GM12878 (cell line): Measurements from ENCODE around the gene GUCY1A2. TPM values are rescaled to one million over a fixed set of nuclear protein-coding genes. Genes with fewer than 3 reads are reported as not detected.

Source experiments
- ATAC-seq: fragments of 200-7000 bp; cut with Tn5 transposase; 3 replicates; pipeline ENCODE4 v1.9.1; 2020; ENCODE audit warnings: mild to moderate bottlenecking, moderate library complexity
- BruUV-seq: library from RNA; stranded (reverse); fragments of 400-500 nt; replicated peaks from 2 replicates; lab custom pipeline; 2021; lab: Mats Ljungman, UMichigan
- CTCF ChIA-PET: fragments of 300-600 bp; sonication (Branson Sonifier 250); formaldehyde crosslinking; extraction: SDS; loops from one replicate; lab custom pipeline; 2021; ENCODE audit warnings: inconsistent platforms; lab: Yijun Ruan, JAX
- POLR2A ChIA-PET: fragments of 350-600 bp; formaldehyde crosslinking; extraction: SDS; loops from one replicate; lab custom pipeline; 2021; ENCODE audit warnings: inconsistent platforms; lab: Charles Lee
- RAD21 ChIA-PET: fragments of 300-600 bp; sonication (Branson Sonifier 250); formaldehyde crosslinking; loops from one replicate; lab custom pipeline; 2023; ENCODE audit warnings: antibody characterized with exemption; ENCODE audit not compliant: unreplicated experiment; lab: Charles Lee
- SMC1A ChIA-PET: fragments of 300-600 bp; sonication (Branson Sonifier 250); formaldehyde crosslinking; loops from one replicate; lab custom pipeline; 2023; ENCODE audit not compliant: unreplicated experiment, uncharacterized antibody; lab: Charles Lee
- DNase-seq: peaks from one replicate; pipeline ENCODE4 v3.0.0-alpha.2; 2011; ENCODE audit warnings: low read depth, low spot score
- FAIRE-seq: peaks from 3 replicates; lab custom pipeline; 2011; peaks lifted over from hg19 to GRCh38; lab: Jason Lieb, UNC
- H2AFZ ChIP-seq: 2 replicates; pipeline ENCODE4 v1.6.0; 2011; ENCODE audit warnings: low read depth, low read length, control low read depth; ENCODE audit not compliant: control insufficient read depth
- H3K27ac ChIP-seq: 2 replicates; pipeline ENCODE4 v1.5.1; 2011; ENCODE audit warnings: control low read depth; ENCODE audit not compliant: control insufficient read depth, insufficient read depth
- H3K27me3 ChIP-seq, 2 experiments: replicated peaks in 1 of 2; 2 replicates each; pipeline versions ENCODE4 v1.6.0 to v1.6.1; 2011; ENCODE audit warnings: low read length in 1 of 2; ENCODE audit not compliant: control insufficient read depth in 2 of 2, insufficient read depth in 2 of 2
- H3K36me3 ChIP-seq, 2 experiments: 2 replicates each; pipeline ENCODE4 v1.5.1; 2011; ENCODE audit warnings: low read length in 1 of 2; ENCODE audit not compliant: control insufficient read depth in 2 of 2, insufficient read depth in 2 of 2
- H3K4me1 ChIP-seq: 2 replicates; pipeline ENCODE4 v1.6.1; 2011; ENCODE audit warnings: mild to moderate bottlenecking, low read length, moderate library complexity, mixed read lengths; ENCODE audit not compliant: control insufficient read depth, insufficient read depth
- H3K4me2 ChIP-seq: 2 replicates; pipeline ENCODE4 v1.6.0; 2011; ENCODE audit warnings: control low read depth; ENCODE audit not compliant: control insufficient read depth, insufficient read depth
- H3K4me3 ChIP-seq: fragments of 200-600 bp; sonication (generic); 2 replicates; pipeline ENCODE4 v1.5.1; 2016
- H3K79me2 ChIP-seq: 2 replicates; pipeline ENCODE4 v1.6.0; 2011; ENCODE audit warnings: low read length; ENCODE audit not compliant: control insufficient read depth, insufficient read depth
- H3K9ac ChIP-seq: 2 replicates; pipeline ENCODE4 v1.8.0; 2011; ENCODE audit warnings: low read length, control low read depth, mixed read lengths; ENCODE audit not compliant: control insufficient read depth, insufficient read depth
- H3K9me3 ChIP-seq: replicated peaks from 3 replicates; pipeline ENCODE4 v1.5.1; 2011; ENCODE audit warnings: mild to moderate bottlenecking, low read length; ENCODE audit not compliant: control insufficient read depth, insufficient read depth
- H4K20me1 ChIP-seq: 2 replicates; pipeline ENCODE4 v1.6.0; 2011; ENCODE audit not compliant: control insufficient read depth, insufficient read depth
- BCLAF1 ChIP-seq: fragments of 450-650 bp; IDR thresholded peaks from 2 replicates; pipeline ENCODE4 v1.6.1; 2017; ENCODE audit warnings: antibody characterized with exemption, mild to moderate bottlenecking, moderate library complexity
- JUNB ChIP-seq: IDR thresholded peaks from 2 replicates; pipeline ENCODE4 v1.6.1; 2016; ENCODE audit warnings: antibody characterized with exemption, mild to moderate bottlenecking
- POLR2AphosphoS2 ChIP-seq: IDR thresholded peaks from 2 replicates; pipeline ENCODE4 v1.6.1; 2011; ENCODE audit warnings: low read depth, mild to moderate bottlenecking, low read length, improper control_type of control experiment, moderate library complexity
- REST ChIP-seq: IDR thresholded peaks from 2 replicates; pipeline ENCODE4 v1.6.1; 2012; ENCODE audit warnings: mild to moderate bottlenecking, low read depth, low read length
- SRF ChIP-seq, 2 experiments: IDR thresholded peaks; 2 replicates each; pipeline ENCODE4 v1.6.1; 2011; ENCODE audit warnings: low read depth in 2 of 2, low read length in 2 of 2, mild to moderate bottlenecking in 1 of 2, moderate library complexity in 1 of 2
- SUPT20H ChIP-seq: IDR thresholded peaks from 2 replicates; pipeline ENCODE4 v1.6.1; 2011; ENCODE audit warnings: low read depth, mild to moderate bottlenecking, low read length, moderate library complexity, borderline replicate concordance; ENCODE audit not compliant: control insufficient read depth
- WGBS: methylation state at CpG from one replicate; pipeline ENCODE4 v1.1.6; 2016; ENCODE audit warnings: low lambda C conversion rate; ENCODE audit not compliant: insufficient replicate concordance, insufficient coverage; ENCODE audit errors: missing lambda C conversion rate; 5-methylcytosine and 5-hydroxymethylcytosine counted together
- in situ Hi-C: fragments of 300-500 bp; cut with MboI; formaldehyde crosslinking; loops from 9 replicates; pipeline ENCODE4 v1.14.3; 2018; ENCODE audit warnings: mixed read lengths
- intact Hi-C: fragments of 100-400 bp; cut with micrococcal nuclease; formaldehyde crosslinking; loops from one replicate; pipeline ENCODE4 v1.14.2; 2022; ENCODE audit not compliant: unreplicated experiment
- polyA plus RNA-seq, 11 experiments: library from polyadenylated mRNA; depleted of rRNA in 4 of 11; unstranded in 6 of 11; stranded (reverse) in 5 of 11; fragments of >200 nt; fragmentation: Nextera tagmentation in 4 of 11; fragmentation: Illumina TruSeq in 1 of 11; extraction: Ambion mirVana in 4 of 11; extraction: Trizol in 1 of 11; gene quantifications; 1 replicate in 1 of 11; 2 replicates in 10 of 11; pipeline versions ENCODE4 v1.2.1 to v1.2.3, GENCODE V29; 2011 to 2016; ENCODE audit warnings: inconsistent platforms in 2 of 11, missing spikeins in 2 of 11, low read depth in 1 of 11
- total RNA-seq, 4 experiments: library from RNA; depleted of rRNA in 3 of 4; stranded (reverse); fragments of >200 nt in 3 of 4; fragmentation: Illumina TruSeq in 1 of 4; extraction: Trizol in 1 of 4; gene quantifications; 2 replicates each; pipeline versions ENCODE4 v1.2.1 to v1.2.3, GENCODE V29; 2013 to 2021
- TF ChIP-seq, protein P1 (sequence below): fragments of 450-650 bp; IDR thresholded peaks from 2 replicates; pipeline ENCODE4 v1.6.1; 2018; ENCODE audit warnings: mild to moderate bottlenecking, low read depth, moderate library complexity; ENCODE audit not compliant: partially characterized antibody

Gene GUCY1A2
- total and polyA plus RNA-seq, 10 of the 15 experiments (the other 5 are each of a cell fraction or from before 2014, with no cell fraction given): under 0.01 to 0.03 (median under 0.01) TPM; not detected in 4

DNA sequence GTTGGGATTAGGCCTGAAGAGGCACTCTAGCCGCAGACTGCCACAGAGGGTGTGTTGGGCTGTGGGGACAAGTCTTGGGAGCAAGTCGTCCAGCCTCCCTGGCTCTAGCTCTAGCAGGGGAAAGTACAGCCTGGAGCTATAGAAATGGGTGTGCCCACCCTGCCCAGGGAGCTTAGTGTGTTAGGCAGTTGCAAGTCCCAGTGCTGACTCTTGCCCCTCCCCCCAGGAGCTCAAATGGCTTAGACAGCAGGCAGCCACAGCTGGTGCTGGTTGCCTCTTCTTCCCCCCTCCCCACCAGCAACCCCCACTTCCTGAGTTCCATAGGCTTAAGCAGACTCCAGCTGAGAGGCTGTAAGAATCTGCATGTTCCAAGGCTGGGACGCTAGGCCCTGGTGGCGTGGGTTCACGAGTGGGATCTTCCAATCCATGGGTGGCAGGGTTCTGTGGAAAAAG is 61.2 kb downstream of the GUCY1A2 start:
- ChIA-PET POLR2A (no interaction called here), SMC1A (no interaction called here), RAD21 (no interaction called here)
- no peak for DNase-seq
- in situ Hi-C loops: no loop called here
- no peaks in the 10 kb centered on the region for H3K79me2 ChIP-seq
- H3K9me3 ChIP-seq: no peaks in the 10 kb centered on the region
- no peak overlapping the region for H2AFZ ChIP-seq
- H3K4me2 ChIP-seq: no peak overlapping the region
- no peak for FAIRE-seq
- no peaks in the 10 kb centered on the region for H3K27me3 ChIP-seq
- no peak for TF ChIP-seq POLR2AphosphoS2
- TF ChIP-seq SUPT20H: no peak
- TF ChIP-seq SRF (IDR thresholded peaks at IDR 0.05; ENCODE audit: low read depth in 2 of 2, low read length in 2 of 2): no peak
- TF ChIP-seq REST: no peak
- TF ChIP-seq JUNB: no peak
- TF ChIP-seq, protein P1, sequence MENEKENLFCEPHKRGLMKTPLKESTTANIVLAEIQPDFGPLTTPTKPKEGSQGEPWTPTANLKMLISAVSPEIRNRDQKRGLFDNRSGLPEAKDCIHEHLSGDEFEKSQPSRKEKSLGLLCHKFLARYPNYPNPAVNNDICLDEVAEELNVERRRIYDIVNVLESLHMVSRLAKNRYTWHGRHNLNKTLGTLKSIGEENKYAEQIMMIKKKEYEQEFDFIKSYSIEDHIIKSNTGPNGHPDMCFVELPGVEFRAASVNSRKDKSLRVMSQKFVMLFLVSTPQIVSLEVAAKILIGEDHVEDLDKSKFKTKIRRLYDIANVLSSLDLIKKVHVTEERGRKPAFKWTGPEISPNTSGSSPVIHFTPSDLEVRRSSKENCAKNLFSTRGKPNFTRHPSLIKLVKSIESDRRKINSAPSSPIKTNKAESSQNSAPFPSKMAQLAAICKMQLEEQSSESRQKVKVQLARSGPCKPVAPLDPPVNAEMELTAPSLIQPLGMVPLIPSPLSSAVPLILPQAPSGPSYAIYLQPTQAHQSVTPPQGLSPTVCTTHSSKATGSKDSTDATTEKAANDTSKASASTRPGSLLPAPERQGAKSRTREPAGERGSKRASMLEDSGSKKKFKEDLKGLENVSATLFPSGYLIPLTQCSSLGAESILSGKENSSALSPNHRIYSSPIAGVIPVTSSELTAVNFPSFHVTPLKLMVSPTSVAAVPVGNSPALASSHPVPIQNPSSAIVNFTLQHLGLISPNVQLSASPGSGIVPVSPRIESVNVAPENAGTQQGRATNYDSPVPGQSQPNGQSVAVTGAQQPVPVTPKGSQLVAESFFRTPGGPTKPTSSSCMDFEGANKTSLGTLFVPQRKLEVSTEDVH: no peak
- no peak for TF ChIP-seq BCLAF1
- TF ChIP-seq, all 136 proteins: peak for 0
- H3K9ac ChIP-seq: no peak overlapping the region
- BruUV-seq: no TSS peak
- intact Hi-C loops: no loop called here
- WGBS: 14% methylated on average over 5 of the region's 5 CpGs
- ATAC-seq: no peak
- no peaks in the 10 kb centered on the region for H3K36me3 ChIP-seq
- H4K20me1 ChIP-seq: no peaks in the 10 kb centered on the region
- H3K4me1 ChIP-seq: no peaks in the 10 kb centered on the region
- CTCF ChIA-PET: no interaction called here
- no peak overlapping the region for H3K27ac ChIP-seq
- no peak overlapping the region for H3K4me3 ChIP-seq
